ENCODE measurements around the gene BICRA.
"Not testable (repeated sequence)": the region's sequence is repeated elsewhere in the genome, so short reads cannot be mapped to it uniquely, and the experiment has no call there.

The BICRA gene

DNA sequence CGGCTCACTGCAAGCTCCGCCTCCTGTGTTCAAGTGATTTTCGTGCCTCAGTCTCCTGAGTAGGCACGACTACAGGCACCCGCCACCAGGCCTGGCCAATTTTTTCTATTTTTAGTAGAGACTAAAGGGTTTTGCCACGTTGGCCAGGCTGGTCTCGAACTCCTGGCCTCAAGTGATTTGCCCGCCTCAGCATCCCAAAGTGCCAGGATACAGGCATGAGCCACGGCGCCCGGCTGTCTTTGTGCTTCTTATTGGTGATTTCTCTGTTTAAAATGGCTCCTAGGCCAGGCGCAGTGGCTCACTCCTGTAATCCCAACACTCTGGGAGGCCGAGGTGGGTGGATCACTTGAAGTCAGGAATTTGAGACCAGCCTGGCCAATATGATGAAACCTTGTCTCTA is 59.6 kb downstream of the BICRA start:
- not testable (repeated sequence) for H2BK12ac ChIP-seq (ENCODE audit: low read length); H2AK5ac ChIP-seq (ENCODE audit: low read length); H2BK120ac ChIP-seq (ENCODE audit: insufficient read depth, low read length, poor library complexity); H3K9me3 ChIP-seq (ENCODE audit: insufficient read depth, low read depth, low read length); H4K12ac ChIP-seq (ENCODE audit: low read depth, low read length); H2AFZ ChIP-seq (ENCODE audit: insufficient read depth, low read length, poor library complexity); H3K18ac ChIP-seq (ENCODE audit: low read length); H3K4me2 ChIP-seq (ENCODE audit: low read length); H3K14ac ChIP-seq (ENCODE audit: low read length); H3K27me3 ChIP-seq (ENCODE audit: insufficient read depth, low read length); H3K27ac ChIP-seq (ENCODE audit: low read depth, low read length); H4K91ac ChIP-seq (ENCODE audit: low read depth, low read length); H3K79me1 ChIP-seq (ENCODE audit: low read length); H3K79me2 ChIP-seq (ENCODE audit: control insufficient read depth, insufficient read depth, low read length, poor library complexity); H3K9ac ChIP-seq (ENCODE audit: low read length); H2BK5ac ChIP-seq (ENCODE audit: low read depth, low read length, poor library complexity); H4K8ac ChIP-seq (ENCODE audit: low read depth, low read length); H3K4me3 ChIP-seq (ENCODE audit: low read depth, low read length); H3K23ac ChIP-seq (ENCODE audit: low read length); H3K4ac ChIP-seq (ENCODE audit: low read depth, low read length)
- Histone ChIP-seq H3K4me1 (ENCODE audit: control insufficient read depth in 1 of 2, insufficient read depth in 2 of 2, low read length in 2 of 2) (peaks cover 18 to 28% of the 10 kb centered on the region in 2 experiments), H3K36me3 (ENCODE audit: control insufficient read depth in 1 of 2, insufficient read depth in 2 of 2, low read length in 2 of 2) (peaks cover 19 to 22% of the 10 kb centered on the region in 2 experiments)
- no CpG with 5 or more reads among the region's 13 CpGs for WGBS (ENCODE audit: extremely low coverage, insufficient coverage, insufficient read length)
- peak; percentile 19 to 44 for DNase-seq

- H3K4me1 ChIP-seq (ENCODE audit: control insufficient read depth in 1 of 2, insufficient read depth in 2 of 2, low read length in 2 of 2): peaks cover 14 to 15% of the 10 kb centered on the region in 2 experiments
- peaks cover 3% of the 10 kb centered on the region for H3K79me1 ChIP-seq (ENCODE audit: low read length)
- H2BK12ac ChIP-seq (ENCODE audit: low read length): no peak overlapping the region
- H4K8ac ChIP-seq (ENCODE audit: low read depth, low read length): no peak overlapping the region
- no peak overlapping the region for H2BK120ac ChIP-seq (ENCODE audit: insufficient read depth, low read length, poor library complexity)
- DNase-seq: no peak
- H4K12ac ChIP-seq (ENCODE audit: low read depth, low read length): no peak overlapping the region
- peak overlapping the region; percentile 30 for H3K18ac ChIP-seq (ENCODE audit: low read length)
- H3K9me3 ChIP-seq (ENCODE audit: insufficient read depth, low read depth, low read length): no peaks in the 10 kb centered on the region
- no peak overlapping the region for H2BK5ac ChIP-seq (ENCODE audit: low read depth, low read length, poor library complexity)
- H3K4ac ChIP-seq (ENCODE audit: low read depth, low read length): peak overlapping the region; percentile 16
- H3K4me2 ChIP-seq (ENCODE audit: low read length): no peak overlapping the region
- no CpG with 5 or more reads among the region's 8 CpGs for WGBS (ENCODE audit: extremely low coverage, insufficient coverage, insufficient read length)
- no peak overlapping the region for H2AFZ ChIP-seq (ENCODE audit: insufficient read depth, low read length, poor library complexity)
- no peak overlapping the region for H3K4me3 ChIP-seq (ENCODE audit: low read depth, low read length)
- no peak overlapping the region for H3K14ac ChIP-seq (ENCODE audit: low read length)
- no peak overlapping the region for H4K91ac ChIP-seq (ENCODE audit: low read depth, low read length)
- H3K27me3 ChIP-seq (ENCODE audit: insufficient read depth, low read length): no peaks in the 10 kb centered on the region
- H3K23ac ChIP-seq (ENCODE audit: low read length): no peak overlapping the region
- peaks cover 38% of the 10 kb centered on the region in 2 experiments for H3K36me3 ChIP-seq (ENCODE audit: control insufficient read depth in 1 of 2, insufficient read depth in 2 of 2, low read length in 2 of 2)
- H2AK5ac ChIP-seq (ENCODE audit: low read length): no peak overlapping the region
- no peak overlapping the region for H3K27ac ChIP-seq (ENCODE audit: low read depth, low read length)
- no peak overlapping the region for H3K9ac ChIP-seq (ENCODE audit: low read length)
- peaks cover 1% of the 10 kb centered on the region for H3K79me2 ChIP-seq (ENCODE audit: control insufficient read depth, insufficient read depth, low read length, poor library complexity)
Observed at GRCh38 chr19:47670736-47671135, 61.8 kb downstream of the BICRA start.

DNA sequence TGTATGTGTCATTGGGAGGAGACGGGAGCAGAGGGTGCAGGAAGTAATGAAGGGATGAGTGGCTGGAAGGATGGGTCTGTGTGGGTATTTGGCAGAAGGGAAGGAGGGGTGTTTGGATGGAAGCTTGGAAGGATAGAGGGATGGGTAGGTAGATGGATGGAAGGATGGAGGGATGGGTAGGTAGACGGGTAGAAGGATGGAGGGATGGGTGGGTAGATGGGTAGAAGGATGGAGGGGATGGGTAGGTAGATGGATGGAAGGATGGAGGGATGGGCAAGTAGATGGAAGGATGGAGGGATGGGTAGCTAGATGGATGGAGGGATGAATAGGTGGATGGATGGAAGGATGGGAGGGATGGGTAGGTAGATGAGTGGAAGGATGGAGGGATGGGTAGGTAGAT is 62.6 kb downstream of the BICRA start:
- H3K4ac ChIP-seq (ENCODE audit: low read depth, low read length): no peak overlapping the region
- no peak overlapping the region for H4K8ac ChIP-seq (ENCODE audit: low read depth, low read length)
- H3K4me2 ChIP-seq (ENCODE audit: low read length): no peak overlapping the region
- no peak overlapping the region for H2BK120ac ChIP-seq (ENCODE audit: insufficient read depth, low read length, poor library complexity)
- no peak overlapping the region for H3K4me3 ChIP-seq (ENCODE audit: low read depth, low read length)
- DNase-seq: no peak
- H3K14ac ChIP-seq (ENCODE audit: low read length): no peak overlapping the region
- no peak overlapping the region for H2BK5ac ChIP-seq (ENCODE audit: low read depth, low read length, poor library complexity)
- 100% methylated on average over 1 of the region's 2 CpGs for WGBS (ENCODE audit: extremely low coverage, insufficient coverage, insufficient read length)
- H3K23ac ChIP-seq (ENCODE audit: low read length): no peak overlapping the region
- peaks cover 44% of the 10 kb centered on the region in 2 experiments for H3K36me3 ChIP-seq (ENCODE audit: control insufficient read depth in 1 of 2, insufficient read depth in 2 of 2, low read length in 2 of 2)
- H2BK12ac ChIP-seq (ENCODE audit: low read length): no peak overlapping the region
- no peak overlapping the region for H2AK5ac ChIP-seq (ENCODE audit: low read length)
- H3K27me3 ChIP-seq (ENCODE audit: insufficient read depth, low read length): no peaks in the 10 kb centered on the region
- H3K4me1 ChIP-seq (ENCODE audit: control insufficient read depth in 1 of 2, insufficient read depth in 2 of 2, low read length in 2 of 2): peaks cover 10 to 11% of the 10 kb centered on the region in 2 experiments
- no peak overlapping the region for H3K27ac ChIP-seq (ENCODE audit: low read depth, low read length)
- no peak overlapping the region for H3K18ac ChIP-seq (ENCODE audit: low read length)
- no peaks in the 10 kb centered on the region for H3K9me3 ChIP-seq (ENCODE audit: insufficient read depth, low read depth, low read length)
- H2AFZ ChIP-seq (ENCODE audit: insufficient read depth, low read length, poor library complexity): no peak overlapping the region
- H3K9ac ChIP-seq (ENCODE audit: low read length): no peak overlapping the region
- peaks cover 3% of the 10 kb centered on the region for H3K79me1 ChIP-seq (ENCODE audit: low read length)
- H3K79me2 ChIP-seq (ENCODE audit: control insufficient read depth, insufficient read depth, low read length, poor library complexity): peaks cover 1% of the 10 kb centered on the region
- no peak overlapping the region for H4K12ac ChIP-seq (ENCODE audit: low read depth, low read length)
- H4K91ac ChIP-seq (ENCODE audit: low read depth, low read length): no peak overlapping the region

GRCh38 chr19:47673426-47673825 is 64.5 kb downstream of the BICRA start:
- Histone ChIP-seq H3K27me3 (ENCODE audit: insufficient read depth, low read length) (no peaks in the 10 kb centered on the region), H3K18ac (ENCODE audit: low read length) (no peak overlapping the region), H3K14ac (ENCODE audit: low read length) (no peak overlapping the region), H3K36me3 (ENCODE audit: control insufficient read depth in 1 of 2, insufficient read depth in 2 of 2, low read length in 2 of 2) (peaks cover 52 to 56% of the 10 kb centered on the region in 2 experiments), H4K91ac (ENCODE audit: low read depth, low read length) (no peak overlapping the region), H4K12ac (ENCODE audit: low read depth, low read length) (no peak overlapping the region), H2AFZ (ENCODE audit: insufficient read depth, low read length, poor library complexity) (no peak overlapping the region), H3K79me2 (ENCODE audit: control insufficient read depth, insufficient read depth, low read length, poor library complexity) (no peaks in the 10 kb centered on the region), H3K27ac (ENCODE audit: low read depth, low read length) (no peak overlapping the region), H3K4ac (ENCODE audit: low read depth, low read length) (no peak overlapping the region), H3K79me1 (ENCODE audit: low read length) (no peaks in the 10 kb centered on the region), H2BK12ac (ENCODE audit: low read length) (no peak overlapping the region), H2BK120ac (ENCODE audit: insufficient read depth, low read length, poor library complexity) (no peak overlapping the region), H2AK5ac (ENCODE audit: low read length) (no peak overlapping the region), H3K9ac (ENCODE audit: low read length) (no peak overlapping the region), H3K9me3 (ENCODE audit: insufficient read depth, low read depth, low read length) (no peaks in the 10 kb centered on the region), H3K23ac (ENCODE audit: low read length) (no peak overlapping the region), H2BK5ac (ENCODE audit: low read depth, low read length, poor library complexity) (no peak overlapping the region), H4K8ac (ENCODE audit: low read depth, low read length) (no peak overlapping the region), H3K4me1 (ENCODE audit: control insufficient read depth in 1 of 2, insufficient read depth in 2 of 2, low read length in 2 of 2) (no peaks in the 10 kb centered on the region), H3K4me3 (ENCODE audit: low read depth, low read length) (no peak overlapping the region), H3K4me2 (ENCODE audit: low read length) (no peak overlapping the region)
- WGBS (ENCODE audit: extremely low coverage, insufficient coverage, insufficient read length): no CpG with 5 or more reads among the region's 7 CpGs
- DNase-seq: no peak

Measured in trophoblast cell (in vitro differentiated cells and primary cell).